T-helper 17 cell (primary cell): ENCODE measurements around the gene KIF17. TPM values are rescaled to one million over a fixed set of nuclear protein-coding genes. Genes with fewer than 3 reads are reported as not detected.
"Not testable (repeated sequence)": the region's sequence is repeated elsewhere in the genome, so short reads cannot be mapped to it uniquely, and the experiment has no call there.

Source experiments
- ATAC-seq: fragments of 150-1000 bp; cut with Tn5 transposase; 2 replicates; pipeline ENCODE4 v1.10.0; 2021; ENCODE audit warnings: mild to moderate bottlenecking, moderate library complexity
- DNase-seq, 3 donors: peaks; one replicate each; pipeline versions ENCODE4 v3.0.0 to v3.0.0-alpha.2; 2020 to 2021
- H3K9me3 ChIP-seq: one replicate; pipeline ENCODE4 v1.7.0; 2013; ENCODE audit warnings: low read length, mild to moderate bottlenecking; ENCODE audit not compliant: control insufficient read depth, poor library complexity, severe bottlenecking
- H3K27ac Mint-ChIP-seq: one replicate; pipeline ENCODE4 v1.8.0; 2022; ENCODE audit warnings: mild to moderate bottlenecking, moderate library complexity, mixed read lengths
- H3K27me3 Mint-ChIP-seq: one replicate; pipeline ENCODE4 v1.8.0; 2022; ENCODE audit warnings: mixed read lengths
- H3K36me3 Mint-ChIP-seq: one replicate; pipeline ENCODE4 v1.8.0; 2022; ENCODE audit warnings: low read depth, mixed read lengths
- H3K4me1 Mint-ChIP-seq: one replicate; pipeline ENCODE4 v1.8.0; 2022; ENCODE audit warnings: mild to moderate bottlenecking, mixed read lengths
- H3K4me3 Mint-ChIP-seq: one replicate; pipeline ENCODE4 v1.8.0; 2022; ENCODE audit warnings: mild to moderate bottlenecking, moderate library complexity, mixed read lengths
- total RNA-seq, 4 donors: library from RNA in 2 of 4; stranded (reverse) in 2 of 4; gene quantifications; one replicate each; pipeline ENCODE4 v1.2.3 and lab custom pipeline; 2022 to 2026

KIF17 gene
- total RNA-seq, 2 donors from 2014 or later, result 0.42 TPM; not detected in 1

GRCh38 chr1:20684651-20685050 lies 33.2 kb downstream of the KIF17 start:
- Mint-ChIP-seq H3K4me1 (peaks cover 8% of the 10 kb centered on the region), H3K36me3 (no peaks in the 10 kb centered on the region), H3K27me3 (peaks cover 44% of the 10 kb centered on the region), H3K4me3 (no peak overlapping the region), H3K27ac (no peak overlapping the region)
- DNase-seq, result no peak
- no peak for ATAC-seq
- no peaks in the 10 kb centered on the region for H3K9me3 ChIP-seq

- DNase-seq (no peak), ATAC-seq (no peak)
- H3K9me3 ChIP-seq, result no peaks in the 10 kb centered on the region
- H3K4me1 Mint-ChIP-seq, result peaks cover 8% of the 10 kb centered on the region
- H3K27ac Mint-ChIP-seq, result no peak overlapping the region
- H3K4me3 Mint-ChIP-seq, result no peak overlapping the region
- H3K27me3 Mint-ChIP-seq, result peaks cover 44% of the 10 kb centered on the region
- H3K36me3 Mint-ChIP-seq, result no peaks in the 10 kb centered on the region
Observed at GRCh38 chr1:20684050-20684620, 33.7 kb downstream of the KIF17 start.

DNA sequence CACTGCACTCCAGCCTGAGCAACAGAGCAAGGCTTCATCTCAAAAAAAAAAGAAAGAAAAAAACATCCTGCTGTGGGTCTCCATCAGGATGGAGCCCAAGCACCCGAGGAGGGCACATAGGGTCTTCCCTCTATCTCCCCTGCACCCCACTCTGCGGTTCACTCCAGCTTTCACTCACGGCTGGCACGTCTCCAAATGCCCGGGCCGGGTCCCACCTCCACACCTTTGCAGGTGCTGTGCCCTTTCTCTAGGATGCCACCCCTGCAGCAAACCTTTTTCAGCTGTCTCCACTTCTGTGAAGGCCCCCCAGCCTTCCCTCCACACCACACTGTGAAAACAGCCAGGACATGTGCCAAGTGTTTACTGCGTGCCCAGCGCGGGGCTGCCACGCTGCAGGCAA lies 34.2 kb downstream of the KIF17 start:
- no peak overlapping the region for H3K27ac Mint-ChIP-seq
- no peaks in the 10 kb centered on the region for H3K9me3 ChIP-seq
- H3K27me3 Mint-ChIP-seq, result peaks cover 45% of the 10 kb centered on the region
- DNase-seq (no peak), ATAC-seq (no peak)
- H3K36me3 Mint-ChIP-seq, result no peaks in the 10 kb centered on the region
- H3K4me1 Mint-ChIP-seq, result peaks cover 11% of the 10 kb centered on the region
- H3K4me3 Mint-ChIP-seq, result no peak overlapping the region

DNA sequence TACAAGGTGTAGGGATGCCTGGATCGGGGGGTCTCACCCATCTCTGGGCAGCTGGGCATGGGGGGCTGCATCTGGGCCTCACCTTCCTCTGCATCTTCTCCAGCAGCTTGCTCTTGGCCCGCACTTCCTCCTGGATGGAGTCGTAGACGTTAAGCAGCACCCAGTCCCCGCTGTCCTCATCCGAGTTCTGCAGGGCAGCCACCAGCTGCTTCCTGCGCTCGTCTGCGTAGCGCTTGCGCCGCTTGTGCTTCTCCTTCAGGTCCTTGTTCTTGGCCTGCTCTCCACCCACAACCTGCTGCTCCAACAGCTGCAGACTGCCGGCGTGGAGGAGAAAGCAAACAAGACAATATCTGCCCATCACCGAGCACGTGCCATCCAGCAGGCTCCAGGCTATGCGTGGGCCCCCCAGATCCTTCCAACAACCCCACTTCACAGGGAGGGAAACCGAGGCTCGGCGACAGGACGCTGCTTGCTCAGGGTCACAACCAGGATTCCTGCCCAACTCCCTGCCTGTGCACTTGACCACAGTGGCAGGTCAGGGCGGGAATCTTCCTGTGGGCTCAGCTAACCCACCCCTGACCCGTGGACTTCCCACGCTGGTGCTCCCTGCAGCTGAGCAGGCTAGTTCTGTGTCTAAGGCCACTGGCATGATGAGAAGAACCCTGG lies 35.1 kb downstream of the KIF17 start:
- ATAC-seq, result no peak

DNA sequence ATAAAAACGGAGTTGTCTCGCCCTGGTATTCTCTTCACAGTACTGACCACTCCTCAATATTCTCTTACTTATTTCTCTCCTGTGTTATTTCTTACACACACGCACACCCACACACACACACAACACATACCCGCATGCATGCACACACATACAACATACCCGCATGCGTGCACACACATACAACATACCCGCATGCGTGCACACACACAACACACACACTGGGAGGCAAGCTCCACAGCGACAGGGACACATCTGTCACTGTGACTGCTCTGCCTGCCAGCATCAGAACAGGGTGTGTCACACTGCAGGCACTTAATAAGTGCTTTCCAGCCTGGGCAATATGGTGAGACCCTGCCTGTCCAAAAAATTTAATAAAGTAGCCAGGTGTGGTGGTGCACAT lies 35.8 kb downstream of the KIF17 start:
- peaks cover 54% of the 10 kb centered on the region for H3K27me3 Mint-ChIP-seq
- no peaks in the 10 kb centered on the region for H3K36me3 Mint-ChIP-seq
- no peak for DNase-seq
- no peak for ATAC-seq
- peaks cover 14% of the 10 kb centered on the region for H3K4me1 Mint-ChIP-seq
- no peak overlapping the region for H3K4me3 Mint-ChIP-seq
- H3K27ac Mint-ChIP-seq, result no peak overlapping the region
- H3K9me3 ChIP-seq, result no peaks in the 10 kb centered on the region

More for the DNA sequence above, 35.1 kb downstream of the KIF17 start:
- H3K4me3 Mint-ChIP-seq, result no peak overlapping the region
- peaks cover 14% of the 10 kb centered on the region for H3K4me1 Mint-ChIP-seq
- peaks cover 48% of the 10 kb centered on the region for H3K27me3 Mint-ChIP-seq
- no peak for DNase-seq
- H3K36me3 Mint-ChIP-seq, result no peaks in the 10 kb centered on the region
- no peak overlapping the region for H3K27ac Mint-ChIP-seq
- no peaks in the 10 kb centered on the region for H3K9me3 ChIP-seq

- no peaks in the 10 kb centered on the region for H3K9me3 ChIP-seq
- Mint-ChIP-seq H3K4me3 (no peak overlapping the region), H3K4me1 (peaks cover 8% of the 10 kb centered on the region), H3K27ac (no peak overlapping the region), H3K36me3 (no peaks in the 10 kb centered on the region), H3K27me3 (peaks cover 60% of the 10 kb centered on the region)
- DNase-seq (no peak), ATAC-seq (no peak)
Observed at GRCh38 chr1:20680269-20680668, 37.5 kb downstream of the KIF17 start.

DNA sequence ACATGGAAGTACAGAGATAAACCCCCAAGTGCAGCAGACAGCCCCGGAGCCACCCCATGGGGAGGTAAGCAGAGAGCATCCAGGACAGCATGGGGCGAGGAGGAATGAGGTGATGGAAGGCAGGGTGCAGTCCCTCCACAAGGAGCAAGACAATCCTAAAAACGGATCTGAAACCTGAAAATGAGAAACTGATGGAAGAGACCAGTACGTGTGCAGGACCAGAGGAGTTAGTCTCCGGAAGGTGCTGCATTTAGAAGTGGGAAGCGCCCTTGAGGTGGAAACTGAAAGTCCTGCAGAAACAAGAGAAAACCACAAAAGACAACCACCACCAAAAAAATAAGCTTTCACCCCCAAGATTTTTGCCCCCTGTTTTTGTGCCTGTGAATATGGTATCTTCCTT lies 39.2 kb downstream of the KIF17 start:
- peak overlapping the region; percentile 83 for H3K4me3 Mint-ChIP-seq
- peaks cover 47% of the 10 kb centered on the region for H3K27me3 Mint-ChIP-seq
- ATAC-seq (no peak), DNase-seq (no peak)
- no peaks in the 10 kb centered on the region for H3K36me3 Mint-ChIP-seq
- no peaks in the 10 kb centered on the region for H3K9me3 ChIP-seq
- H3K27ac Mint-ChIP-seq, result peak overlapping the region; percentile 6
- peaks cover 8% of the 10 kb centered on the region for H3K4me1 Mint-ChIP-seq

GRCh38 chr1:20673626-20674025 lies 44.2 kb downstream of the KIF17 start:
- not testable (repeated sequence) for ATAC-seq, H3K36me3 Mint-ChIP-seq, H3K4me3 Mint-ChIP-seq, H3K27ac Mint-ChIP-seq, H3K4me1 Mint-ChIP-seq, H3K9me3 ChIP-seq, DNase-seq
- peaks cover 35% of the 10 kb centered on the region for H3K27me3 Mint-ChIP-seq

GRCh38 chr1:20672265-20672632 lies 45.6 kb downstream of the KIF17 start:
- peaks cover 27% of the 10 kb centered on the region for H3K27me3 Mint-ChIP-seq
- H3K4me3 Mint-ChIP-seq, result no peak overlapping the region
- no peak for ATAC-seq
- H3K9me3 ChIP-seq, result no peaks in the 10 kb centered on the region
- H3K27ac Mint-ChIP-seq, result peak overlapping the region; percentile 83
- no peaks in the 10 kb centered on the region for H3K4me1 Mint-ChIP-seq
- no peak for DNase-seq
- peaks cover 5% of the 10 kb centered on the region for H3K36me3 Mint-ChIP-seq

DNA sequence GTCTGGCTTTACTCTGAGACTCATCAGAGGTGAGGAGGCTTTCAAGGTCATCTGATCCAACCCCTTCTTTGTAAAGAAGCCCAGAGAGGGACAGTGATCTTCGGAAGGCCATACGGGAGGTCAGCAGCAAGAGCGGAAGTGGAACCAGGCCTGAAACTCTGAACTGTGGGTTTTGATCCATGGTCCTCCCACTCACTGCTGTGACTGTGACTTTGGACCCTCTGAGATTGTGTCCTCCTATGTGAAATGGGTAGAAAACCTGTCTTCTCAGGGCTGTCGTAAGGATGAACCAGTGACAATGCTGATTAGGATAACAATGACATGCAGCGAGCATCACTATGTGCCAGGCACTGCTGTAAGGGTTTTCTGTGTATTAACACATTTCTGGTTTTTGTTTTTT lies 46.9 kb downstream of the KIF17 start:
- DNase-seq (no peak), ATAC-seq (no peak)
- peaks cover 3% of the 10 kb centered on the region for H3K4me1 Mint-ChIP-seq
- H3K36me3 Mint-ChIP-seq, result peaks cover 5% of the 10 kb centered on the region
- peaks cover 17% of the 10 kb centered on the region for H3K27me3 Mint-ChIP-seq
- H3K4me3 Mint-ChIP-seq, result no peak overlapping the region
- H3K9me3 ChIP-seq, result no peaks in the 10 kb centered on the region
- no peak overlapping the region for H3K27ac Mint-ChIP-seq

GRCh38 chr1:20668581-20668980 lies 49.2 kb downstream of the KIF17 start:
- H3K4me1 Mint-ChIP-seq, result peaks cover 3% of the 10 kb centered on the region
- no peak overlapping the region for H3K4me3 Mint-ChIP-seq
- H3K36me3 Mint-ChIP-seq, result peaks cover 5% of the 10 kb centered on the region
- ATAC-seq, result no peak
- DNase-seq, result no peak
- H3K9me3 ChIP-seq, result no peaks in the 10 kb centered on the region
- H3K27me3 Mint-ChIP-seq, result peaks cover 11% of the 10 kb centered on the region
- no peak overlapping the region for H3K27ac Mint-ChIP-seq

GRCh38 chr1:20666804-20667203 lies 51.0 kb downstream of the KIF17 start:
- Mint-ChIP-seq H3K27ac (peak overlapping the region; percentile 17), H3K27me3 (no peaks in the 10 kb centered on the region), H3K4me1 (peaks cover 11% of the 10 kb centered on the region), H3K36me3 (no peaks in the 10 kb centered on the region), H3K4me3 (no peak overlapping the region)
- no peaks in the 10 kb centered on the region for H3K9me3 ChIP-seq
- peak; percentile 36 for ATAC-seq
- no peak for DNase-seq

DNA sequence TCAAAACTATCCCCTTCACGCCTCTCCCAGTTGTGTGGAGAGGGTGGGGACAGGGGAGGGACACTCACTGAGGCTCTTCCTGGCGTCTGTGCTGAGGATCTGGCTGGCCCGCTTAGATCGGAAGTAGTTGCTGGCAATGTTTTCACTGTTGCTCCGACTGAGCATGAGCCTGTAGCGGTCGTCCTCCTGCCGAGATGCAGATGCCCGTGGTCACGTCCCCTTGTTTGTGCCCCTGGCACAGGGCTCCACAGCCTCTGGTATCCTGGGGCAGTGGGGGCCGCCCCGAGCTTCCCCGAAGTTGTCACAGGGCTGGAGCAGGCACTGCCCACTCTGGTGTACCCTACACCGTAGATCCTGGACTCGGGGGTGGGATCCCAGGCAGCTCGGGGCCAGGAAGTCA lies 51.7 kb downstream of the KIF17 start:
- peak overlapping the region; percentile 17 for H3K27ac Mint-ChIP-seq
- DNase-seq (no peak), ATAC-seq (no peak)
- H3K4me3 Mint-ChIP-seq, result no peak overlapping the region
- H3K9me3 ChIP-seq, result no peaks in the 10 kb centered on the region
- no peaks in the 10 kb centered on the region for H3K36me3 Mint-ChIP-seq
- no peaks in the 10 kb centered on the region for H3K27me3 Mint-ChIP-seq
- H3K4me1 Mint-ChIP-seq, result peaks cover 13% of the 10 kb centered on the region

GRCh38 chr1:20665726-20666125 lies 52.1 kb downstream of the KIF17 start:
- Mint-ChIP-seq H3K36me3 (no peaks in the 10 kb centered on the region), H3K27me3 (no peaks in the 10 kb centered on the region), H3K27ac (no peak overlapping the region), H3K4me1 (peaks cover 16% of the 10 kb centered on the region), H3K4me3 (no peak overlapping the region)
- no peaks in the 10 kb centered on the region for H3K9me3 ChIP-seq
- ATAC-seq, result no peak
- no peak for DNase-seq
